Natural killer cell (primary cell): ENCODE measurements around the gene PITRM1. TPM values are rescaled to one million over a fixed set of nuclear protein-coding genes. Genes with fewer than 3 reads are reported as not detected.

ENCODE experiments used
- ATAC-seq, 3 donors: fragments of 150-1000 bp in 2 of 3; fragments of 200-7000 bp in 1 of 3; cut with Tn5 transposase; 1 replicate in 1 of 3; 2 replicates in 2 of 3; pipeline ENCODE4 v1.10.0; 2021; ENCODE audit warnings: mild to moderate bottlenecking in 2 of 3, moderate library complexity in 2 of 3
- DNase-seq, 2 donors: peaks; one replicate each; pipeline versions ENCODE4 v3.0.0 to v3.0.0-alpha.2; 2013 to 2021; ENCODE audit warnings: mixed read lengths in 1 of 2
- H3K27ac ChIP-seq: one replicate; pipeline ENCODE4 v1.5.1; 2013; ENCODE audit warnings: mild to moderate bottlenecking, low read length
- H3K27me3 ChIP-seq: one replicate; pipeline ENCODE4 v1.6.1; 2013; ENCODE audit warnings: low read length; ENCODE audit not compliant: control insufficient read depth, insufficient read depth
- H3K36me3 ChIP-seq: one replicate; pipeline ENCODE4 v1.6.1; 2013; ENCODE audit warnings: low read length; ENCODE audit not compliant: control insufficient read depth, insufficient read depth
- H3K4me1 ChIP-seq: one replicate; pipeline ENCODE4 v1.6.1; 2013; ENCODE audit warnings: low read length; ENCODE audit not compliant: control insufficient read depth, insufficient read depth
- H3K4me3 ChIP-seq: one replicate; pipeline ENCODE4 v1.5.1; 2013; ENCODE audit warnings: low read length
- H3K9me3 ChIP-seq: one replicate; pipeline ENCODE4 v1.6.1; 2013; ENCODE audit warnings: low read length; ENCODE audit not compliant: control insufficient read depth, insufficient read depth
- H3K27ac Mint-ChIP-seq, 2 donors: one replicate each; pipeline ENCODE4 v1.8.0; 2022; ENCODE audit warnings: mild to moderate bottlenecking in 2 of 2, mixed read lengths in 2 of 2, moderate library complexity in 1 of 2
- H3K27me3 Mint-ChIP-seq, 2 donors: one replicate each; pipeline ENCODE4 v1.8.0; 2022; ENCODE audit warnings: low read depth in 2 of 2, mixed read lengths in 2 of 2
- H3K36me3 Mint-ChIP-seq: one replicate; pipeline ENCODE4 v1.8.0; 2022; ENCODE audit warnings: mixed read lengths
- H3K4me1 Mint-ChIP-seq, 2 donors: one replicate each; pipeline ENCODE4 v1.8.0; 2022; ENCODE audit warnings: mixed read lengths in 2 of 2
- H3K4me3 Mint-ChIP-seq: one replicate; pipeline ENCODE4 v1.8.0; 2022; ENCODE audit warnings: mild to moderate bottlenecking, moderate library complexity, mixed read lengths
- H3K9me3 Mint-ChIP-seq, 2 donors: one replicate each; pipeline ENCODE4 v1.8.0; 2022; ENCODE audit warnings: mixed read lengths in 2 of 2
- WGBS: methylation state at CpG from one replicate; pipeline ENCODE4 v1.1.7; 2013; ENCODE audit warnings: missing lambda C conversion rate; ENCODE audit not compliant: insufficient coverage; 5-methylcytosine and 5-hydroxymethylcytosine counted together
- intact Hi-C: fragments of 100-400 bp; cut with micrococcal nuclease; formaldehyde crosslinking; loops from one replicate; pipeline ENCODE4 v1.14.2; 2022
- total RNA-seq, 4 donors: library from RNA; stranded (reverse); fragments of 120-200 nt in 1 of 4; gene quantifications; one replicate each; pipeline versions ENCODE4 v1.2.3 to v1.2.4, GENCODE V29; 2013 to 2022
- TF ChIP-seq, protein P1 (sequence below): fragments of 200-600 bp; IDR thresholded peaks from one replicate; pipeline ENCODE4 v1.8.0; 2022; ENCODE audit warnings: antibody characterized with exemption

PITRM1 gene
- total RNA-seq, 3 donors from 2014 or later (not counting 1 experiment from before 2014, with no cell fraction given): 67.1 to 89.0 (median 70.6) TPM

- Histone ChIP-seq H3K27me3 (no peaks in the 10 kb centered on the region), H3K36me3 (peaks cover 35% of the 10 kb centered on the region), H3K4me3 (no peak overlapping the region), H3K4me1 (no peaks in the 10 kb centered on the region), H3K27ac (no peak overlapping the region), H3K9me3 (no peaks in the 10 kb centered on the region)
- Mint-ChIP-seq H3K4me3 (no peak overlapping the region), H3K36me3 (no peaks in the 10 kb centered on the region), H3K4me1 (peaks cover 0 to 6% of the 10 kb centered on the region in 2 donors), H3K27me3 (no peaks in the 10 kb centered on the region), H3K27ac (no peak overlapping the region), H3K9me3 (no peaks in the 10 kb centered on the region)
- ATAC-seq (no peak), DNase-seq (no peak)
- 88% methylated on average over 19 of the region's 19 CpGs for WGBS
- TF ChIP-seq, protein P1, sequence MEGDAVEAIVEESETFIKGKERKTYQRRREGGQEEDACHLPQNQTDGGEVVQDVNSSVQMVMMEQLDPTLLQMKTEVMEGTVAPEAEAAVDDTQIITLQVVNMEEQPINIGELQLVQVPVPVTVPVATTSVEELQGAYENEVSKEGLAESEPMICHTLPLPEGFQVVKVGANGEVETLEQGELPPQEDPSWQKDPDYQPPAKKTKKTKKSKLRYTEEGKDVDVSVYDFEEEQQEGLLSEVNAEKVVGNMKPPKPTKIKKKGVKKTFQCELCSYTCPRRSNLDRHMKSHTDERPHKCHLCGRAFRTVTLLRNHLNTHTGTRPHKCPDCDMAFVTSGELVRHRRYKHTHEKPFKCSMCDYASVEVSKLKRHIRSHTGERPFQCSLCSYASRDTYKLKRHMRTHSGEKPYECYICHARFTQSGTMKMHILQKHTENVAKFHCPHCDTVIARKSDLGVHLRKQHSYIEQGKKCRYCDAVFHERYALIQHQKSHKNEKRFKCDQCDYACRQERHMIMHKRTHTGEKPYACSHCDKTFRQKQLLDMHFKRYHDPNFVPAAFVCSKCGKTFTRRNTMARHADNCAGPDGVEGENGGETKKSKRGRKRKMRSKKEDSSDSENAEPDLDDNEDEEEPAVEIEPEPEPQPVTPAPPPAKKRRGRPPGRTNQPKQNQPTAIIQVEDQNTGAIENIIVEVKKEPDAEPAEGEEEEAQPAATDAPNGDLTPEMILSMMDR: no peak
- intact Hi-C loops: no loop called here
Measured at GRCh38 chr10:3102720-3103427, 69.7 kb downstream of the PITRM1 start.

GRCh38 chr10:3100856-3101640 lies 71.5 kb downstream of the PITRM1 start:
- no peak overlapping the region for H3K27ac Mint-ChIP-seq
- no peaks in the 10 kb centered on the region for H3K9me3 ChIP-seq
- intact Hi-C loops: no loop called here
- H3K4me3 Mint-ChIP-seq: no peak overlapping the region
- TF ChIP-seq, protein P1: no peak
- ATAC-seq (no peak), DNase-seq (no peak)
- H3K27ac ChIP-seq: no peak overlapping the region
- no peaks in the 10 kb centered on the region for H3K36me3 Mint-ChIP-seq
- H3K4me1 Mint-ChIP-seq: peaks cover 10 to 17% of the 10 kb centered on the region in 2 donors
- no peaks in the 10 kb centered on the region for H3K27me3 Mint-ChIP-seq
- peaks cover 28% of the 10 kb centered on the region for H3K36me3 ChIP-seq
- no peaks in the 10 kb centered on the region for H3K9me3 Mint-ChIP-seq
- no peak overlapping the region for H3K4me3 ChIP-seq
- H3K27me3 ChIP-seq: no peaks in the 10 kb centered on the region
- 97% methylated on average over 31 of the region's 31 CpGs for WGBS
- peaks cover 6% of the 10 kb centered on the region for H3K4me1 ChIP-seq

GRCh38 chr10:3100093-3100792 lies 72.3 kb downstream of the PITRM1 start:
- Mint-ChIP-seq H3K27me3 (no peaks in the 10 kb centered on the region), H3K36me3 (no peaks in the 10 kb centered on the region), H3K27ac (no peak overlapping the region), H3K9me3 (no peaks in the 10 kb centered on the region), H3K4me1 (peaks cover 18 to 25% of the 10 kb centered on the region in 2 donors), H3K4me3 (no peak overlapping the region)
- no peak overlapping the region for H3K4me3 ChIP-seq
- no peak overlapping the region for H3K27ac ChIP-seq
- H3K9me3 ChIP-seq: no peaks in the 10 kb centered on the region
- ATAC-seq: no peak
- DNase-seq: no peak
- intact Hi-C loops: no loop called here
- WGBS: 98% methylated on average over 19 of the region's 19 CpGs
- peaks cover 23% of the 10 kb centered on the region for H3K36me3 ChIP-seq
- H3K27me3 ChIP-seq: no peaks in the 10 kb centered on the region
- TF ChIP-seq, protein P1: no peak
- H3K4me1 ChIP-seq: peaks cover 10% of the 10 kb centered on the region
